SK-N-SH treated with all-trans-retinoic acid at 6 μM for 48 hours (cell line): ENCODE results near the gene KRTAP10-1.

Source experiments
- BACH2 ChIP-seq: fragments of 250-450 bp; sonication (Bioruptor Pico); IDR thresholded peaks from 2 replicates; pipeline ENCODE4 v1.9.0; 2021; ENCODE audit warnings: mild to moderate bottlenecking, borderline replicate concordance
- ESRRG ChIP-seq: fragments of 250-450 bp; sonication (Bioruptor Pico); IDR thresholded peaks from 2 replicates; pipeline ENCODE4 v1.6.1; 2021; ENCODE audit warnings: mild to moderate bottlenecking
- GLIS3 ChIP-seq: fragments of 250-450 bp; sonication (Bioruptor Pico); IDR thresholded peaks from 2 replicates; pipeline ENCODE4 v1.5.0; 2020; ENCODE audit warnings: mild to moderate bottlenecking, moderate library complexity
- OSR1 ChIP-seq: fragments of 250-450 bp; sonication (Bioruptor Pico); IDR thresholded peaks from 2 replicates; pipeline ENCODE4 v1.8.0; 2022; ENCODE audit warnings: moderate library complexity, mild to moderate bottlenecking, inconsistent platforms
- RARB ChIP-seq: fragments of 250-450 bp; sonication (Bioruptor Pico); IDR thresholded peaks from 2 replicates; pipeline ENCODE4 v1.8.0; 2021; ENCODE audit warnings: mild to moderate bottlenecking, moderate library complexity
- SNAI2 ChIP-seq: fragments of 250-450 bp; sonication (Bioruptor Pico); IDR thresholded peaks from 2 replicates; pipeline ENCODE4 v1.5.0; 2020; ENCODE audit warnings: mild to moderate bottlenecking, moderate library complexity
- TOX ChIP-seq: fragments of 250-450 bp; sonication (Bioruptor Pico); IDR thresholded peaks from 2 replicates; pipeline ENCODE4 v1.8.0; 2021; ENCODE audit warnings: mild to moderate bottlenecking, moderate library complexity, borderline replicate concordance
- ZFP3 ChIP-seq: fragments of 250-450 bp; sonication (Bioruptor Pico); IDR thresholded peaks from 2 replicates; pipeline ENCODE4 v1.5.0; 2020; ENCODE audit warnings: mild to moderate bottlenecking, moderate library complexity
- ZNF8 ChIP-seq: fragments of 450-650 bp; formaldehyde crosslinking; IDR thresholded peaks from 2 replicates; pipeline ENCODE4 v1.5.0; 2020; ENCODE audit warnings: mild to moderate bottlenecking, moderate library complexity
- TF ChIP-seq, protein P1 (sequence below): fragments of 250-450 bp; sonication (Bioruptor Pico); IDR thresholded peaks from 2 replicates; pipeline ENCODE4 v1.8.0; 2020; ENCODE audit warnings: mild to moderate bottlenecking, moderate library complexity, borderline replicate concordance
- TF ChIP-seq, protein P2 (sequence below): fragments of 250-450 bp; sonication (Bioruptor Pico); IDR thresholded peaks from 2 replicates; pipeline ENCODE4 v1.5.1; 2020; ENCODE audit warnings: low read depth, mild to moderate bottlenecking, moderate library complexity
- TF ChIP-seq, protein P3 (sequence below): fragments of 250-450 bp; sonication (Bioruptor Pico); IDR thresholded peaks from 2 replicates; pipeline ENCODE4 v1.5.0; 2020; ENCODE audit warnings: mild to moderate bottlenecking, moderate library complexity
- TF ChIP-seq, protein P4 (sequence below): fragments of 250-450 bp; sonication (Bioruptor Pico); IDR thresholded peaks from 2 replicates; pipeline ENCODE4 v1.8.0; 2021; ENCODE audit warnings: low read depth, mild to moderate bottlenecking, moderate library complexity, borderline replicate concordance

DNA sequence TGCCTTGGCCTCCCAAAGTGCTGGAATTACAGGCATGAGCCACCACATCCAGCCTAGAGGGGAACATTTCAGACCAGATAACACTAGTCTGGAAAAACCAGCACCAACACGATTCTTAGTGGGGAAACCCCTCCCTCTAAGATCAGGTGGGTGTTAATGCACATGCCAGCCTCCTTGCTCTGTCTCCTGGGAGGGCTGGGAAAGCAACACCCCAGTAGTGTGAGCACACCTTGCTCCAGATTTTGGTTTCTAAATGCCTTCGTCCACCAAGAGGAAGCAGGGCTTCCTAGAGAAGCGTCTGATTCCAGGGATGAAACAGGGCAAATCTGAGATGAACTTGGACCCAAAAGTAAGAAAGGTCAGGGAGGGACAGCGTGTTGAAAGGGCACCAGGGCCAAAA lies 31.3 kb upstream of the KRTAP10-1 start:
- TF ChIP-seq ZFP3 (CRISPR knock-in tag) (no peak), ZNF8 (CRISPR knock-in tag) (no peak), SNAI2 (CRISPR knock-in tag) (no peak), ESRRG (CRISPR knock-in tag) (no peak), GLIS3 (CRISPR knock-in tag) (no peak), TOX (CRISPR knock-in tag) (no peak), BACH2 (CRISPR knock-in tag) (no peak), OSR1 (CRISPR knock-in tag) (no peak), RARB (CRISPR knock-in tag) (no peak)
- TF ChIP-seq, protein P1, sequence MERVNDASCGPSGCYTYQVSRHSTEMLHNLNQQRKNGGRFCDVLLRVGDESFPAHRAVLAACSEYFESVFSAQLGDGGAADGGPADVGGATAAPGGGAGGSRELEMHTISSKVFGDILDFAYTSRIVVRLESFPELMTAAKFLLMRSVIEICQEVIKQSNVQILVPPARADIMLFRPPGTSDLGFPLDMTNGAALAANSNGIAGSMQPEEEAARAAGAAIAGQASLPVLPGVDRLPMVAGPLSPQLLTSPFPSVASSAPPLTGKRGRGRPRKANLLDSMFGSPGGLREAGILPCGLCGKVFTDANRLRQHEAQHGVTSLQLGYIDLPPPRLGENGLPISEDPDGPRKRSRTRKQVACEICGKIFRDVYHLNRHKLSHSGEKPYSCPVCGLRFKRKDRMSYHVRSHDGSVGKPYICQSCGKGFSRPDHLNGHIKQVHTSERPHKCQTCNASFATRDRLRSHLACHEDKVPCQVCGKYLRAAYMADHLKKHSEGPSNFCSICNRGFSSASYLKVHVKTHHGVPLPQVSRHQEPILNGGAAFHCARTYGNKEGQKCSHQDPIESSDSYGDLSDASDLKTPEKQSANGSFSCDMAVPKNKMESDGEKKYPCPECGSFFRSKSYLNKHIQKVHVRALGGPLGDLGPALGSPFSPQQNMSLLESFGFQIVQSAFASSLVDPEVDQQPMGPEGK (CRISPR knock-in tag), result no peak
- TF ChIP-seq, protein P2, sequence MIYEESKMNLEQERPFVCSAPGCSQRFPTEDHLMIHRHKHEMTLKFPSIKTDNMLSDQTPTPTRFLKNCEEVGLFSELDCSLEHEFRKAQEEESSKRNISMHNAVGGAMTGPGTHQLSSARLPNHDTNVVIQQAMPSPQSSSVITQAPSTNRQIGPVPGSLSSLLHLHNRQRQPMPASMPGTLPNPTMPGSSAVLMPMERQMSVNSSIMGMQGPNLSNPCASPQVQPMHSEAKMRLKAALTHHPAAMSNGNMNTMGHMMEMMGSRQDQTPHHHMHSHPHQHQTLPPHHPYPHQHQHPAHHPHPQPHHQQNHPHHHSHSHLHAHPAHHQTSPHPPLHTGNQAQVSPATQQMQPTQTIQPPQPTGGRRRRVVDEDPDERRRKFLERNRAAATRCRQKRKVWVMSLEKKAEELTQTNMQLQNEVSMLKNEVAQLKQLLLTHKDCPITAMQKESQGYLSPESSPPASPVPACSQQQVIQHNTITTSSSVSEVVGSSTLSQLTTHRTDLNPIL (CRISPR knock-in tag), result no peak
- TF ChIP-seq, protein P3, sequence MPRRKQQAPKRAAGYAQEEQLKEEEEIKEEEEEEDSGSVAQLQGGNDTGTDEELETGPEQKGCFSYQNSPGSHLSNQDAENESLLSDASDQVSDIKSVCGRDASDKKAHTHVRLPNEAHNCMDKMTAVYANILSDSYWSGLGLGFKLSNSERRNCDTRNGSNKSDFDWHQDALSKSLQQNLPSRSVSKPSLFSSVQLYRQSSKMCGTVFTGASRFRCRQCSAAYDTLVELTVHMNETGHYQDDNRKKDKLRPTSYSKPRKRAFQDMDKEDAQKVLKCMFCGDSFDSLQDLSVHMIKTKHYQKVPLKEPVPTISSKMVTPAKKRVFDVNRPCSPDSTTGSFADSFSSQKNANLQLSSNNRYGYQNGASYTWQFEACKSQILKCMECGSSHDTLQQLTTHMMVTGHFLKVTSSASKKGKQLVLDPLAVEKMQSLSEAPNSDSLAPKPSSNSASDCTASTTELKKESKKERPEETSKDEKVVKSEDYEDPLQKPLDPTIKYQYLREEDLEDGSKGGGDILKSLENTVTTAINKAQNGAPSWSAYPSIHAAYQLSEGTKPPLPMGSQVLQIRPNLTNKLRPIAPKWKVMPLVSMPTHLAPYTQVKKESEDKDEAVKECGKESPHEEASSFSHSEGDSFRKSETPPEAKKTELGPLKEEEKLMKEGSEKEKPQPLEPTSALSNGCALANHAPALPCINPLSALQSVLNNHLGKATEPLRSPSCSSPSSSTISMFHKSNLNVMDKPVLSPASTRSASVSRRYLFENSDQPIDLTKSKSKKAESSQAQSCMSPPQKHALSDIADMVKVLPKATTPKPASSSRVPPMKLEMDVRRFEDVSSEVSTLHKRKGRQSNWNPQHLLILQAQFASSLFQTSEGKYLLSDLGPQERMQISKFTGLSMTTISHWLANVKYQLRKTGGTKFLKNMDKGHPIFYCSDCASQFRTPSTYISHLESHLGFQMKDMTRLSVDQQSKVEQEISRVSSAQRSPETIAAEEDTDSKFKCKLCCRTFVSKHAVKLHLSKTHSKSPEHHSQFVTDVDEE, result no peak
- TF ChIP-seq, protein P4, sequence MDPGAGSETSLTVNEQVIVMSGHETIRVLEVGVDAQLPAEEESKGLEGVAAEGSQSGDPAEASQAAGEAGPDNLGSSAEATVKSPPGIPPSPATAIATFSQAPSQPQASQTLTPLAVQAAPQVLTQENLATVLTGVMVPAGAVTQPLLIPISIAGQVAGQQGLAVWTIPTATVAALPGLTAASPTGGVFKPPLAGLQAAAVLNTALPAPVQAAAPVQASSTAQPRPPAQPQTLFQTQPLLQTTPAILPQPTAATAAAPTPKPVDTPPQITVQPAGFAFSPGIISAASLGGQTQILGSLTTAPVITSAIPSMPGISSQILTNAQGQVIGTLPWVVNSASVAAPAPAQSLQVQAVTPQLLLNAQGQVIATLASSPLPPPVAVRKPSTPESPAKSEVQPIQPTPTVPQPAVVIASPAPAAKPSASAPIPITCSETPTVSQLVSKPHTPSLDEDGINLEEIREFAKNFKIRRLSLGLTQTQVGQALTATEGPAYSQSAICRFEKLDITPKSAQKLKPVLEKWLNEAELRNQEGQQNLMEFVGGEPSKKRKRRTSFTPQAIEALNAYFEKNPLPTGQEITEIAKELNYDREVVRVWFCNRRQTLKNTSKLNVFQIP (CRISPR knock-in tag), result no peak
